K562 (cell line): Measurements from ENCODE around the gene AP4E1. TPM values are rescaled to one million over a fixed set of nuclear protein-coding genes. Genes with fewer than 3 reads are reported as not detected.

Experiments used
- ARNT ChIP-seq, 2 experiments: fragments of 450-650 bp; IDR thresholded peaks; 2 replicates each; pipeline ENCODE4 v1.6.1; 2016; ENCODE audit warnings: mild to moderate bottlenecking in 1 of 2
- CEBPB ChIP-seq: fragments of 450-650 bp; IDR thresholded peaks from 2 replicates; pipeline ENCODE4 v1.6.1; 2016; ENCODE audit warnings: missing genetic modification characterization, missing compliant biosample characterization
- CREB1 ChIP-seq, 2 experiments: sonication (generic) in 1 of 2; formaldehyde crosslinking in 1 of 2; IDR thresholded peaks; 2 replicates each; pipeline versions ENCODE4 v1.6.1 to v1.8.0; 2012 to 2022; ENCODE audit warnings: inconsistent platforms in 1 of 2, mild to moderate bottlenecking in 1 of 2, missing genetic modification reagents in 1 of 2, moderate library complexity in 1 of 2
- CREM ChIP-seq: IDR thresholded peaks from 2 replicates; pipeline ENCODE4 v1.6.1; 2014; ENCODE audit warnings: antibody characterized with exemption, low read depth
- EP300 ChIP-seq: IDR thresholded peaks from 2 replicates; pipeline ENCODE4 v1.6.1; 2012; ENCODE audit warnings: low read length, improper control_type of control experiment
- ETV5 ChIP-seq: sonication (generic); formaldehyde crosslinking; IDR thresholded peaks from 2 replicates; pipeline ENCODE4 v1.4.0; 2020; ENCODE audit warnings: low read depth, mild to moderate bottlenecking, missing genetic modification reagents
- FOXM1 ChIP-seq, 2 experiments: fragments of 450-650 bp in 1 of 2; sonication (generic) in 1 of 2; formaldehyde crosslinking in 1 of 2; IDR thresholded peaks; 2 replicates each; pipeline versions ENCODE4 v1.6.1 to v1.9.0; 2017 to 2022; ENCODE audit warnings: low read depth in 2 of 2, mild to moderate bottlenecking in 2 of 2, missing genetic modification reagents in 1 of 2, moderate library complexity in 1 of 2
- KLF1 ChIP-seq: fragments of 450-650 bp; IDR thresholded peaks from 2 replicates; pipeline ENCODE4 v1.6.1; 2016; ENCODE audit warnings: missing genetic modification characterization, missing compliant biosample characterization
- MGA ChIP-seq: fragments of 450-650 bp; IDR thresholded peaks from 2 replicates; pipeline ENCODE4 v1.6.1; 2016; ENCODE audit warnings: mild to moderate bottlenecking, moderate library complexity
- NCOR1 ChIP-seq: fragments of 450-650 bp; IDR thresholded peaks from 2 replicates; pipeline ENCODE4 v1.6.1; 2016; ENCODE audit warnings: mild to moderate bottlenecking, moderate library complexity
- RAD21 ChIP-seq, 2 experiments: fragments of 250-450 bp in 1 of 2; fragments of 450-650 bp in 1 of 2; sonication (Bioruptor Pico) in 1 of 2; formaldehyde crosslinking in 1 of 2; IDR thresholded peaks in 1 of 2; conservative IDR thresholded peaks in 1 of 2; 2 replicates each; pipeline versions ENCODE4 v1.4.0 to v1.8.0; 2020 to 2022; ENCODE audit warnings: mild to moderate bottlenecking in 2 of 2, moderate library complexity in 1 of 2
- RB1 ChIP-seq: fragments of 450-650 bp; IDR thresholded peaks from 2 replicates; pipeline ENCODE4 v1.6.1; 2017; ENCODE audit warnings: low read depth, mild to moderate bottlenecking
- SP1 ChIP-seq: sonication (generic); formaldehyde crosslinking; IDR thresholded peaks from 2 replicates; pipeline ENCODE4 v1.8.1; 2022; ENCODE audit warnings: mild to moderate bottlenecking, missing genetic modification reagents
- SRSF7 ChIP-seq: fragments of 200-400 bp; formaldehyde crosslinking; optimal IDR thresholded peaks from 2 replicates; pipeline ENCODE3; 2017; ENCODE audit warnings: mild to moderate bottlenecking, low read depth, low read length
- TARDBP ChIP-seq: fragments of 450-650 bp; IDR thresholded peaks from 2 replicates; pipeline ENCODE4 v1.6.1; 2016
- TCF3 ChIP-seq: sonication (generic); formaldehyde crosslinking; IDR thresholded peaks from 2 replicates; pipeline ENCODE4 v1.4.0; 2020; ENCODE audit warnings: mild to moderate bottlenecking, missing genetic modification reagents
- TEAD1 ChIP-seq, 2 experiments: fragments of 450-650 bp in 1 of 2; sonication (generic) in 1 of 2; formaldehyde crosslinking; IDR thresholded peaks; 2 replicates each; pipeline versions ENCODE4 v1.4.0 to v1.8.0; 2020 to 2022; ENCODE audit warnings: mild to moderate bottlenecking in 2 of 2, missing genetic modification reagents in 1 of 2
- TEAD2 ChIP-seq: fragments of 450-650 bp; IDR thresholded peaks from 2 replicates; pipeline ENCODE4 v1.6.1; 2016; ENCODE audit warnings: missing genetic modification characterization, control low read depth, missing compliant biosample characterization
- polyA plus RNA-seq, 8 experiments: library from polyadenylated mRNA; depleted of rRNA in 4 of 8; stranded (reverse) in 5 of 8; unstranded in 3 of 8; fragments of >200 nt; fragmentation: Nextera tagmentation in 2 of 8; fragmentation: Illumina TruSeq in 1 of 8; extraction: Ambion mirVana in 2 of 8; extraction: Trizol in 1 of 8; gene quantifications; 2 replicates each; pipeline versions ENCODE4 v1.2.1 to v1.2.3, GENCODE V29; 2011 to 2014; ENCODE audit warnings: inconsistent platforms in 1 of 8, missing spikeins in 1 of 8
- total RNA-seq, 7 experiments: library from RNA; depleted of rRNA in 6 of 7; stranded (reverse); fragments of >200 nt in 6 of 7; fragmentation: Illumina TruSeq in 2 of 7; extraction: Trizol in 2 of 7; gene quantifications; 2 replicates each; pipeline versions ENCODE4 v1.2.1 to v1.2.3, GENCODE V29; 2011 to 2021; ENCODE audit warnings: low replicate concordance in 1 of 7

The AP4E1 gene
- total and polyA plus RNA-seq, 9 of the 15 experiments (the other 6 are each of a cell fraction or from before 2014, with no cell fraction given), result 1.3 to 11.5 (median 4.4) TPM

DNA sequence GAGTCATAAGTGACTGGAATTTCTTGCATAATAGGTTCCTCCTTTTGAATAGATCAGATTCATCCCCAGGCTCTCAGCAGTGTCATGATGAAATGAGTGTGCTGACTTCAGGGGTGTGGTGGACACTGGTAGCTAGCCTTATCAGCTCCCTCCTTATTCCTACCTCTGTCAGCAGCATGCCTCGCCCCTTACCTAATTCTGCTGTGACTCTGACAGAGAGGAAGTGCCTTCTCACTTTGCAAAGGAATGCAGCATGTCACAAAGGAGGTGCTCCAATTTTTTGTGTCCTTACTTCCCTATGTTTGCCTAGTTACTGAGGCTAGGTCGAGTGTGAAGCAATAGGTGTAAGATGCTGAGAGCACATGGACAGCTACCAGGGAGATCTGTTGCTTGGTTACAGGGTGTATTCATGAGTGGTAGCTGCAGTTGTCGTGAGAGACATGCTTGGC, 95.6 kb downstream of the AP4E1 start (continued):
- TF ChIP-seq MGA (peak; percentile 30; the same call in 1 of the 2 replicates), TEAD1 (CRISPR knock-in tag; IDR thresholded peaks at IDR 0.05) (peak in 1 of 2 experiments; percentile 89; a peak in 2 of 4 replicates), EP300 (peak; percentile 80), TEAD2 (tag) (0 out of 2 replicates have a peak, but pooled peaks have one; percentile 40), SP1 (CRISPR knock-in tag) (no peak), RAD21 (CRISPR knock-in tag; conservative IDR thresholded peaks at IDR 0.05 in 1 of 2, IDR thresholded peaks at IDR 0.05 in 1 of 2) (0 out of 4 replicates have a peak, but pooled peaks of 1 of the 2 experiments have one; percentile 12), CREB1 (IDR thresholded peaks at IDR 0.05) (peak; percentile 60), CREB1 (CRISPR knock-in tag; IDR thresholded peaks at IDR 0.05) (no peak), SRSF7 (no peak), ETV5 (CRISPR knock-in tag) (0 out of 2 replicates have a peak, but pooled peaks have one; percentile 55), FOXM1 (IDR thresholded peaks at IDR 0.05; ENCODE audit: low read depth) (0 out of 2 replicates have a peak, but pooled peaks have one; percentile 29), FOXM1 (CRISPR knock-in tag; IDR thresholded peaks at IDR 0.05; ENCODE audit: low read depth) (no peak), KLF1 (tag) (peak; percentile 79), RB1 (peak; percentile 8; the same call in 1 of the 2 replicates), CEBPB (tag) (peak; percentile 99), TCF3 (CRISPR knock-in tag) (peak; percentile 93), CREM (peak; percentile 76), ARNT (IDR thresholded peaks at IDR 0.05) (peak in 1 of 2 experiments; percentile 51; a peak in 1 of 4 replicates), TARDBP (0 out of 2 replicates have a peak, but pooled peaks have one; percentile 53), NCOR1 (peak; percentile 72)
